GM12892 (cell line): Measurements from ENCODE around the gene KMT5B.

Experiments
- POLR2A ChIP-seq: IDR thresholded peaks from 2 replicates; pipeline ENCODE4 v1.6.1; 2011; ENCODE audit warnings: low read depth, low read length, control low read depth
- POLR2AphosphoS5 ChIP-seq: IDR thresholded peaks from 2 replicates; pipeline ENCODE4 v1.6.1; 2011; ENCODE audit warnings: low read depth, low read length, control low read depth
- TAF1 ChIP-seq: IDR thresholded peaks from 2 replicates; pipeline ENCODE4 v1.6.1; 2011; ENCODE audit warnings: low read depth, mild to moderate bottlenecking, control low read depth, low read length, borderline replicate concordance

- no peak for TF ChIP-seq TAF1
- TF ChIP-seq POLR2A, result no peak
- TF ChIP-seq POLR2AphosphoS5, result no peak
Observed at GRCh38 chr11:68113986-68114385, 99.1 kb downstream of the KMT5B start.
